GM19025 (cell line): Measurements from ENCODE around the gene VGLL3.
"Not testable (repeated sequence)": the region's sequence is repeated elsewhere in the genome, so short reads cannot be mapped to it uniquely, and the experiment has no call there.

Source experiments
- ATAC-seq: cut with Tn5 transposase; IDR thresholded peaks from one replicate; pipeline ENCODE4 v1.9.1; 2021; ENCODE audit warnings: mild to moderate bottlenecking, low read depth, moderate library complexity; ENCODE audit not compliant: unreplicated experiment

The VGLL3 gene, protein sequence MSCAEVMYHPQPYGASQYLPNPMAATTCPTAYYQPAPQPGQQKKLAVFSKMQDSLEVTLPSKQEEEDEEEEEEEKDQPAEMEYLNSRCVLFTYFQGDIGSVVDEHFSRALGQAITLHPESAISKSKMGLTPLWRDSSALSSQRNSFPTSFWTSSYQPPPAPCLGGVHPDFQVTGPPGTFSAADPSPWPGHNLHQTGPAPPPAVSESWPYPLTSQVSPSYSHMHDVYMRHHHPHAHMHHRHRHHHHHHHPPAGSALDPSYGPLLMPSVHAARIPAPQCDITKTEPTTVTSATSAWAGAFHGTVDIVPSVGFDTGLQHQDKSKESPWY

DNA sequence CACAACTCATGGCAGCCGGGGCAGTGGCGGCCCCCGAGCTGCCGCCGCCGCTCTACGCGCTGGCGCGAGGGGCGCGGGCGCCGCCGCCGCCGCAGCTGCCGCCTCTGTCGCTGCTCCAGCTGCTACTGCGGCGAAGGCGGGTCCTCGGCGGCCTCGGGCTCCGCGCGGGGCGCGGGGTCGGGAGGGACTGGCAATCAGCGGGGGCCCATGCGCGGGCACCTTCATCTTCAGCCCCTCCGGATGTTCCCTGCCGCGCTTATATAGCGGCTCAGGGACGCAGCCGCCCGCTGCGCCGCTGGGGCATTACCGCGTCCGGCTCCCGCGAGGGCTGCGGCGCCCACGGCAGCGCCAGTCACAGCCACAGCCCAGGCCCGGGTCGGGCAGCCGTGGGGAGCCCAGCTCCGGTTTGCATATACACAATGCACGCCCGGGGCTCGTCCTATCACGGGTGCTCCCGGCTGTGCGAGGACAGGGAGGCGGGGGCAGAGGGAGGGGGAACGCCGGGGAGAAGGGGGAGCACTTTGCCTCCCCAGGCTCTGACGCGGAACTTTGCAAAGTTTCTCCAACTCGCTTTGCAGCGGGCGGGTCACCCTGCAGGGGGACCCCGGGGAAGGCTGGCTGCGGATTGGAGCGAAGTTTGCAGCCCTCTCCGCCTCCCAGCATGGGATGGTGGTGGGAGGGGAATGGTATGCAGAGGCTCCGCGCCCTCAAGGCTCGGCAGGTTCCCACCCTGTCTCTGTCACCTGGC is at the start of gene VGLL3:
Gene VGLL3, minus strand, starts transcription at position 416 of the 748 bp plus-strand sequence. Its CDS starts 406 bp downstream, at position 10.
- no peak for ATAC-seq

DNA sequence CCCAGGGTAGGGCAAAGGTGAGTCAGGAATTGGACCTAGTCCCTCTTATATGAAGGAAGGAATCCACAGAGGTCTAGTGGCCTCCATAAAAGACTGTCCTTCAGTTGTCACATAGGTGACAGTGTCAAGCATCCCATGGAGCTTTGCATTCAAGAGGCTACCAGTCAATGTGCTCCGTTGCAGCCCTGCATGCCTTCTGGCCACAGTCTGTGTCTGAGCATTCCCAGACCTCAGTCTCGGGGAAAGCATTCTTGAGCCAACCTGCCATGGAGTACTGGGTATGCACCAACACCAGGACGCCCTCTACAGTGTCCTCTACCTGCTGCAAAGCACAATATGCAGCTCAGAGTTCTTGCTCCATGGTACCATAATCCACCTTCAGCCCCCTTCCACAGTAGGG is 46.7 kb upstream of the VGLL3 start:
- no peak for ATAC-seq

DNA sequence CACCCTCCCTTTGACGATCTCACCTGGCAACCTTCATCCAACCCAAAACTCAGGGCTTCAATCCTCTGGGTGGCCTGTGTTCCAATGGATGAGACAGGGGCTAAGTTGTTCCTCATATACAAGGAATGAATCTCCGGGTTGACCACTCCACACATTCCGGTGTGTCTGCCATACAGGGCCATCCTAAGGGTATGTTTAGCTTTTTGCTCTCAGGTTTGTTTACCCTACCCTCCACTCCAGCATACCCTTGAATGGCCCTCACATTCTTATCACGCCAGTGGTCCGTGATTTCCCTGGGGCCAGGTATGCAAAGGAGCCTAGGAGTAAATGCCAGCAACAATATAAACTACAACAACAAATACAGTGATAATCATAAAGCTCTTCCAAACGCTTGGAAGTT is 45.7 kb upstream of the VGLL3 start:
- no peak for ATAC-seq

DNA sequence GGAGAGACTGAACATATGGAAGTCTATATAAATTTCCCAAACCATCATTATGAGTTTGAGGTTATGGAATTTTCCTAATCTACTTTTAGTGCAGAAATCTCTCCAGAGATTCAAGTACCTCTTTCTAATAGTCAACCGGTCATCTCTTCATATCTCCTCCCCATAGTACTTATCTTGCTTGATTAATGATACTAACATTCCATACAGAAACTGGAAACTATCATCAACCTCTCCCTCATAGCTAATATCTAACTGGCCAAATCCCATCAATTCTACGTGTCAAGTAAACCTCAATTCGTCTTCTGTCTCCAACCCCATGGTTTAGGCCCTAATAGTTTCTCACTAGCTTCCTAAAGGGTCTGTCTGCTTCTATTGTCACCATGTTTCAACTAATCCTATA is 44.4 kb upstream of the VGLL3 start:
- no peak for ATAC-seq

DNA sequence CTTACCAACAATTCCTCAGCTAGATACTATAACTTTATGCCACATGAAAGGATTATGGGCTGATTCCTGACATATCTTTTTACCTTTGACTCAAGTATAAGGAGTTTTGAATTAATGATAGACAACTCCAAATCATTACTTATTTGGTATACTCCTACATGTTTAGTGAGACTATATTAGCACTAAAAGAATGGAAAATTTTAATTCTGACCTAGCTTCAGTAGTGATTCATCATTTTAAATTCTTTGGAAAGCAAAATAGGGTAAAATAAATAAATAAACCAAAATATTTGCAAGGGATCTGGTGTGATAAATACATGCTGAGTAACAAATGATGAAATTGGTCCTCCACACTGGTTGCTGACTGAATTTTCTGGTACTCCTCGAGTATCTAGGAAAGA is 42.3 kb upstream of the VGLL3 start:
- no peak for ATAC-seq

DNA sequence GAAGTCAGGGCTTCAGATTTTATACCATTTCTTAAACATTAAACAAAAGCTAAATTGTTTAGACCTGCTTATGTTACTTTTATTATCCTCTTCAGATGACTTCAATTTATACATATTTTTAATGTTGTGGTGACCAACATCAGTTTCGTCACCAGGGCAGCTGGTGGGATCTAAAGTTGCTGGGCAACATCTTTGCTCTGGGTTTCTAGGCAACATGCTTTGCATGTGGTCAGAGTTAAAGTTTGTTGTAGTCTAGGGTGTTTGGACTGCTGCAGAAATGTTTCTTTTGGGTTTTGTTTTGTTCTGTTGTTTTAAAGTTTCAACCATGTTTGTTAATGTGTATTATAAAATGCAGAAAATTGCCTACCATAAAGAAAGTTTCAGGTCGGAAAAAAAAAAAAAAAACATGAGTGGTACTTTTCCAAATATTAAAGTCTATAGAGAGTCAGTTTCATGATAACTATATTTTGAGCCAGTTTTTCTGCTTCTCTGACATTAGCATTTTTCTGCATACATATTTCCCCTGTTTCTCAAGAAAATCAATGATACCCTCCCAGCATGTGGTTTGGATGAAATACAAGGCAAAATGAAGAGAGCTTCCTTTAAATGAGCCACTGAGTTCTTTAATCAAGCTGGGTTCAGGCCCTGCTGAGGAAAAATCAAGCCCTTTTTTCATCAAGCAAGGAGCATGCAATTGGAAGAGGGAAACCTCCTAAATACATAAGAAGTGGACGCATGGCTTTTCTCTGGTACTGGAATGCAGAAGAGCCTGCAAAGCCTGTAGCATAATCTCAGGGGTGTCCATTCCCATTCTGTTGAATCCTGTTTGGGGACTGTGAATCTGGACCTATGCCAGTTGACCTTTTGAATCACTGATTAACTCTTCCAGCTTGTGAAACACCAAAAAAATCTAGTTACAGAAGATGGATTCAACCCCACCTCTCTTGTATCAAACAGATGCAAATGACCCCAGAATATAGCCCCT is 35.0 kb upstream of the VGLL3 start:
- no peak for ATAC-seq

DNA sequence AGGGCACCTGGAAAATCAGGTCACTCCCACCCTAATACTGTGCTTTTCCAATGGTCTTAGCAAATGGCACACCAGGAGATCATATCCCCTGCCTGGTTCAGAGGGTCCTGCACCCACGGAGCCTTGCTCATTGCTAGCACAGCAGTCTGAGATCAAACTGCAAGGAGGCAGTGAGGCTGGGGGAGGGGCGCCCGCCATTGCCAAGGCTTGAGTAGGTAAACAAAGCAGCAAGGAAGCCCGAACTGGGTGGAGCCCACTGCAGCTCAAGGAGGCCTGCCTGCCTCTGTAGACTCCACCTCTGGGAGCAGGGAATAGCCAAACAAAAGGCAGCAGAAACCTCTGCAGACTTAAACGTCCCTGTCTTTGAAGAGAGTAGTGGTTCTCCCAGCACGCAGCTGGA is 26.4 kb upstream of the VGLL3 start:
- not testable (repeated sequence) for ATAC-seq

DNA sequence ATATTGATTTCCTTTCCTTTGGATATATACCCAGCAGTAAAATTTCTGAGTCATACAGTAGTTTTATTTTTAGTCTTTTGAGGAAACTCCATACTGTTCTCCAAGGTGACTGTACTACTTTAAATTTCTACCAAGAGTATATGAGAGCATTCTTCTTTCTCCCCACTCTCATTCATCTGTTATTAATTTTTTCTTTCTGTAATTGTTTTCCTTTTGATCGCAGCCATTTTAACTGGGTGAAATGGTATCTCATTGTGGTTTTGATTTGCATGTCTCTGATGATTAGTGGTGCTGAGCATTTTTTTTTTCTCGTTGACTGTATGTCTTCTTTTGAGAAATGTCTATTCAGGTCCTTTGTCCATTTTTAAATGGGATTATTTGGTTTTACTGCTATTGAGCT is 18.3 kb upstream of the VGLL3 start:
- ATAC-seq = no peak

DNA sequence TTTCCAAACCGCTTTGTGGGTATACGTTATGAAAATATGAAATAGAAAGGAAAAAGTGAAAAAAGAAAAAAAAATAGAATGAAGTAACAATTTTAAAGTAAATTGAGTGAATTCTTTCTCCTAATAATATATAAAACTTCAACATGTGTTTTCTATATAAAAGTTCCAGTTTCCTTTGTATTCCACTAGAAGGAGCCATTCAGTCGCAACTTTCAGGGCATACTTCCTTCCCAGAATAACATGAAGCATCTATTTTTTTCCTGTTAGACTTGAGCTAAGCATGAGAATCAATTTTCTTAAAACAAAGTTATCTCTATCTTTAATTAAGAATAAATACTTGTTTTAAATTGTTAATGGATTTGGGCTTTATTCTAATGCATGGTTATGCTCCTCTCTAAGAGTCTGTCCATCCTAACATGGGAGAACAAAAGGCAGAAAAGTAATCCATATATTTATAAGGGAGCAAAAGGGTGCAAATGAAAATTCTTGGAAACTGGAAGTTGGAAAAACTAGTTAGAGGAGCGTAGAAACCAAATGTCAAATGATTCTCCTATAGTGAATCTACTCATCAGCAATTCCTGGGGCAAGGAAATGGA is 16.0 kb upstream of the VGLL3 start:
- ATAC-seq = no peak

DNA sequence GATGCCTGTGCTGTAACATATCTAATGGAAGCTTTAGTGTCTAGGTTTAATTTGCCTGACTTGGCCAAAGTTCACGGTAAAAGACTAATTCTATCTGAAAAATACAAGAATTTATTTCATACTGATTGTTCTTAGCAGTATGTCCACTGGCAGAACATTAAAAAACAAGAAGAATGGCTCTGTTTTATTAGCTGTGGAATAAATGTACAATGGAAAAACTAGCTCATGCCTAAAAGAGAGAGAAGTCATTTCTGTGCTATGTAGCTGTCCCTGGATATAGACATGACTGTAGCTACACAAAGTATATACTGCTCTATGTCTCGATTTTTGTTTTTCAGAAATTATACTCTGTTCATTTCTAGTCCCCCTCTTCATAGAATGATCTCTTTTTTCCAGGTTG is 13.9 kb upstream of the VGLL3 start:
- no peak for ATAC-seq

DNA sequence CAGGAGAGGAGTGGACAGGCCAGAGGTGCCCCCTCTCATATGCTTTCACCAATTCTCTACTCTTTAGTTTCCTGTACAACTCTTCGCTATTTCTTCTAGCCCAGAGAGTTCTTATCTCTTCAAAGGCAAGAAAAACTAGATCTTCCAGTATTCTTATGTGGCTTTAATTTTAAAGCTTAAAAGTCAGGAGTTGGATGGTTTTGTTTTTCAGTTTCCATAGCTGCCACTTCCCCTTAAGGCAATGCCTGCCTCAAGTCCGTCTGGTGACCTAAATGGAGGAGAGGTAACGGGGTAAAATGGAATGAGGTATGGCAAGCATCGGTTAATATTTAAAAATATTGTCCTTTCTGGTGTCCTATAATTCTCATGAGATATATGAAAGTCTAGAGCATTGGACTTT is 11.4 kb upstream of the VGLL3 start:
- ATAC-seq = no peak

DNA sequence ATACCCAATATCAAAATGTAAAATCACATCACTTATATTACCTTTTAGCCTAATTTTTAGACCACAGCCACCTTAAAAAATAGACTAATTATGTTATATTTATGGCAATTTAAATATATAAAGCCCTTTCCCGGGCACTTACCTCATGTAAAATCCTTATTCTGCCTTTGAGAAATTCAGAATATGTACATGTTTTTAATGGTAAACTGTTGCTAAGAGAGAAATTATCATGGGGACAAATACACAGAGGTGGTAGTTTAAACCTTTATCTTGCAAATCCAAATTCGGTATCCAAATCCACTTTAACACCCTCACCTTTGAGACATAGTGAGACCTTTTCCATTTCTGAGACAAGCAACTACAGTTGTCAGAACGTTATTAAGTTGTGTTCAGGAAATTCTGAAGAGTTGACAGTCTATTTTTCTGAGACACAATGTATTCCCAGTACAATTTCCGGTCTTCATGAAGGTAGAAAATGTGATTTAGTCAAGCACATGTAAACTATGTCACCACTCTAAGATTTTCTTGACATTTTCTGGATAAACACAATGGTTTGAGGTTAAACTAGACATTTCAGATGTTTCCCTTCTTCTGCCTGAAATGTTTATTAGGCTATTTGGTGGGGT is 10.6 kb upstream of the VGLL3 start:
- no peak for ATAC-seq

DNA sequence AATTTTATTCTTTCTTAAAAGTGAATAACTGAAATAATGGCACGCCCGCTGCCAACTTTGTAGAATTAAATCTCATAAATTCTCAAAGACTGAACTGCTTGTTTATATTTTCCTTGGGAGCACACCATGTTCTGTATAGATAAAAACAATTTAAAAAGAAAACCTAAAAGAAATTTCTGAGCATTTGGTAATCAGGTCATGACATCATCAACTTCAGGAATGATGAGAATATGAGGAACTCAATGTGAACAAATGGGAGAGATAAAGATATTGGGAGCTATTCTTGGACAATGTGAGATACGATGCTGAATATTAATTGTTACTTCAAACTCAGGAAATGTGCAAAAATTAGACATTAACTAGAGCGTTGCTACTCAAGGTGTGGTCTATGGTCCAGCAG is 10.0 kb upstream of the VGLL3 start:
- no peak for ATAC-seq

DNA sequence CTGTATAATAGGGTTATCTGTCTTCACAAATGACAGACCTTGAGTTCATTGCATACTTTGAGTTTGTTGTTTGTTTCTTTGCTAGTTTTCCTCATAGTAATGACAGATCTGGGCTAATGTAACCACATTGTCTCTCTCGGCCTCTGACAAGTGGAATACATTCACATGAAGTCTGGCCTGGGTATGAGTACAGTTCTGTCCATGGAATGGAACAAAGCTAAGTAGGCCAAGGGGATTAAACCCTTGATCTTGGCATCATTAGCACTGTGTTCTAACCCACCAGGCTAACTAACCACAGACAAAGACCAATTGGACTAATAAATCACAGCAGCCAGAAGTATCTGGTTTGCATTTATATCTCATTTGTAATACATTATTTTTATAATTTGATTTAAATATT is 7.6 kb upstream of the VGLL3 start:
- no peak for ATAC-seq

DNA sequence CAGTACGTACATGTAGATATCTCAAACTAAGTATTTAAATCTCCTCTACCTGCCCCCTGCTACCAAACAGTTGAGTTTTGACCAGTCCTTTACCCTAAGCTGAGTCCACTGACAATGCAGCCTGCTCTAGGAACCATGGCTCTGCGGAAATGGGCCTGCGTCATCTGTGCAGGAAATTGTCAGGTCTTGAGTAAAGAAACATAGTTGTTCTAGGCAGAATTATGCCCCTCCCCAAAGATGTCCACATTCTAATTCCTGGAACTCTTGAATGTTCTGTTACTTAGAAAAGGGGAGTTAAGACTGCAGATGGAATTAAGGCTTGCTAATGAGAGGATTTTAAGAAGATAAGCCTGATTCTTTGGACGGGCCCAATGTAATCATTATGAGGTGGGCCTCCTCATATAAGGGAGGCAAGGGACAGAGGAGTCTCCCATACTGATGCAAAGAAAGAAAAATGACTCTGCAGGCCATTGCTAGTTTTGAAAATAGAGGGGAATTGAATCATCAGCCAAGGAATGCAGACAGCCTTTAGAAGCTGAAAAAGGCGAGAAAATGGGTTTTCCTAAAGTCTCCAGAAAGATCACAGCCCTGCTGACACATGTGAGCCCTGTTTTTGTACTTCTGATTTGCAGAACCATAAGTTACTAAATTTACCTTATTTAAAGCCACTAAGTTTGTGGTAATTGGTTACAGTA is 5.5 kb upstream of the VGLL3 start:
- no peak for ATAC-seq

DNA sequence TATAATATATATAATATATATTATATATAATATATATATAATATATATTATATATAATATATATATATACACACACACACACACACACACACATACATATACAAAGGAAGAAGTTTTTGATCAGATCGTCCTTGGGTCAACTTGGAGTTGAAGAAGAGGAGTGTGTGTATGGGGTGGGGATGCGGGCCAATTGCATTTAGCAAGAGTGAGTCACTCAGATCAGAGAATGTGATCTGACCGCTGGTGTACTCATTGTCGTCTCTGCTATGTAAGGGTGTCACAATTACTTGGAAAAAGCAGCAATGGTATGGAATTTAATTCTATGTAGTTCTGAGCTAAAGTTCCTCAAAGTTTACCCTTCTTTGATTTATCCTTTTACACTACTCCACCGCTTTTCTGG is 4.6 kb upstream of the VGLL3 start:
- ATAC-seq = no peak

DNA sequence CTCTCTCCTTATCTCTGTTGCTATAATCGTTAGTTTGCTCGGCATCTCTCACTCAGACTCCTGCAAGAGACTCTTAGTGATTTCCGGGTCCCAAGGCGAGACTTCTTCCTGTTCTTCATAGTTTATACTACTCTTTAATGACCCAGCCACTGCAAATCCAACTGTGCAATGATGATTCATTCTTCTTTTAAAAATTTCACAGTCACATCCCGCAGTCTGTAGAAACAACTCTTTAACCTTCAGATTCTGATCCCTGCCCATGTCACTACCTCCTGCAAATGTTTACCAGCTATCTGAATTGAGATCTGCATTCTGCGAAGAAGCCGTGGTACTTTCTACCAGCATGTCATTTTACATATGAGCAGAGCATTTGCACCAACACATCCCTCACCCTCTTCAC is 2.8 kb upstream of the VGLL3 start:
- no peak for ATAC-seq

DNA sequence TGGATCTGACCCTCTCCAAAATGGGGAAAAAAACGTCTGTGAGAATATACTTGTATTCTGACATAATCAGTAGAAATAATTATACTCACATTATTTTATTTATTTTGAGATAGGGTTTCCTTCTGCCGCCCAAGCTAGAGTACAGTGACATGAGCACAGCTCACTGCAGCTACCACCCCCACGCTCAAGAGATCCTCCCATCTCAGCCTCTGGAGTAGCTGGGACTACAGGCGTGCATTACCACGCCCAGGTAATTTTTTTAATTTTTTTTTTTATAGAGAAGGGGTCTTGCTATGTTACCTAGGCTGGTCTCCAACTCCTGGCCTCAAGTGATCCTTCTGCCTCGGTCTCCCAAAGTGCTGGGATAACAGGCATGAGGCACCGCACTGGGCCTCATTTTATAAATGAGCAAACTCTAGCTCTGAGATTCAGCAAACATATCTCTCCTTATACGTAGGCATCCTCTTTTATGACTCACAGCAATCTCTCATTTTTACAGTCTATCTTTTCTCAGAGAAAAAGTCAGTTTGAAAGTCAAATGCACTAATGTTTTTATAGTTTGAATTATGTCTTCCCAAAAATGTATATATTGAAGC is 989 bp upstream of the VGLL3 start:
- ATAC-seq = no peak

DNA sequence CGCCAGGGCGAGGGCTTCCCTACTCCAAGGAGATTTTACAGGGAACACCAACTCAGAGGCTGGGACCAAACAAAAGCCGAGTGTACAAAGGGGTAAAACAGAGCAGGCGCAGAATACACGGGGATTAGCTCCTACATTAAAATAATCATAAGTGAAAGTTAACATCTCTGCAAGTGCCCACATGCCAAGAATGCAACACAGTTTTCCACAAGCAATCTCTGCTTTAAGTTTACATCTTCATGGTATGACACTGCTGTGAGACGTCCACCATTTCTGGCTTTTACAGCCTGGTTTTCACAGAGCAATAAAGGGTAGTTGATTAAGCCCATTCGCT is 500 bp upstream of the VGLL3 start:
- ATAC-seq = no peak
